Right atrium auricular region (tissue), 2 donors: ENCODE results near the gene MYO1D. TPM values are rescaled to one million over a fixed set of nuclear protein-coding genes. Genes with fewer than 3 reads are reported as not detected.

ENCODE experiments used
- DNase-seq: peaks from one replicate; pipeline ENCODE4 v3.0.0-alpha.2; 2019; ENCODE audit warnings: low spot score
- H3K27ac ChIP-seq, 2 donors: fragments of 200-600 bp; sonication (generic); 1 replicate in 1 of 2; 2 replicates in 1 of 2; pipeline ENCODE4 v1.5.1; 2016 to 2019
- H3K27me3 ChIP-seq, 2 donors: fragments of 200-600 bp; sonication (generic); one replicate each; pipeline versions ENCODE4 v1.5.1 to v1.6.0; 2017 to 2019
- H3K36me3 ChIP-seq: fragments of 200-600 bp; sonication (generic); one replicate; pipeline ENCODE4 v1.5.1; 2016
- H3K4me1 ChIP-seq, 2 donors: fragments of 200-600 bp; sonication (generic); one replicate each; pipeline versions ENCODE4 v1.5.1 to v1.6.0; 2017 to 2019
- H3K4me3 ChIP-seq, 2 donors: fragments of 200-600 bp; sonication (generic); 1 replicate in 1 of 2; 2 replicates in 1 of 2; pipeline ENCODE4 v1.5.1; 2017 to 2019; ENCODE audit warnings: mild to moderate bottlenecking in 1 of 2, moderate library complexity in 1 of 2
- H3K9me3 ChIP-seq, 2 donors: fragments of 200-600 bp; sonication (generic); one replicate each; pipeline ENCODE4 v1.5.1; 2019
- total RNA-seq, 2 donors: library from RNA; depleted of rRNA; stranded (reverse); fragments of >200 nt; gene quantifications; one replicate each; pipeline ENCODE4 v1.1.0, GENCODE V29; 2016
- TF ChIP-seq, protein P1 (sequence below), 2 donors: fragments of 200-600 bp; sonication (generic); IDR thresholded peaks; one replicate each; pipeline ENCODE4 v1.5.1; 2019; ENCODE audit warnings: antibody characterized with exemption in 2 of 2

Gene MYO1D
- total RNA-seq, 2 donors from 2014 or later = 21.9 to 25.1 TPM

DNA sequence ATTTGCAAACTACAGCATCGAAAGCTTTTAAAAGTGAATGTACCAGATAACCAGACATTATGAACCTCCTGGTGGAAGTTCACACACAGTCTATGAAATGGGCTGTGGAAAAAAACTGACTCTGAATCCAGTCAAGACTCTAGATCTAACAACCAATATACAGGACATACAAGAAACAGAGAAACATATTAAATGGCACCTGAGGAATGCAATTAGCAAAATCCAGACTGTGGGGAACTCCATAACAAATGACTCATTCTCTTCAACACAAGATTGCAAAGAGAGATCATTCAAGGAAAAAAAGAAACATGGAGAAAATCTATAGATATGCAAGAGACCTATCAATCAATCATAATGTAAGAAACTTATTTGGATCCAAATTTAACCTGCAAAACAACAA is 119.0 kb downstream of the MYO1D start:
- H3K4me1 ChIP-seq = no peaks in the 10 kb centered on the region
- no peak for DNase-seq
- H3K9me3 ChIP-seq = no peaks in the 10 kb centered on the region
- peaks cover 7% of the 10 kb centered on the region for H3K36me3 ChIP-seq
- H3K27me3 ChIP-seq = no peaks in the 10 kb centered on the region
- TF ChIP-seq, protein P1, sequence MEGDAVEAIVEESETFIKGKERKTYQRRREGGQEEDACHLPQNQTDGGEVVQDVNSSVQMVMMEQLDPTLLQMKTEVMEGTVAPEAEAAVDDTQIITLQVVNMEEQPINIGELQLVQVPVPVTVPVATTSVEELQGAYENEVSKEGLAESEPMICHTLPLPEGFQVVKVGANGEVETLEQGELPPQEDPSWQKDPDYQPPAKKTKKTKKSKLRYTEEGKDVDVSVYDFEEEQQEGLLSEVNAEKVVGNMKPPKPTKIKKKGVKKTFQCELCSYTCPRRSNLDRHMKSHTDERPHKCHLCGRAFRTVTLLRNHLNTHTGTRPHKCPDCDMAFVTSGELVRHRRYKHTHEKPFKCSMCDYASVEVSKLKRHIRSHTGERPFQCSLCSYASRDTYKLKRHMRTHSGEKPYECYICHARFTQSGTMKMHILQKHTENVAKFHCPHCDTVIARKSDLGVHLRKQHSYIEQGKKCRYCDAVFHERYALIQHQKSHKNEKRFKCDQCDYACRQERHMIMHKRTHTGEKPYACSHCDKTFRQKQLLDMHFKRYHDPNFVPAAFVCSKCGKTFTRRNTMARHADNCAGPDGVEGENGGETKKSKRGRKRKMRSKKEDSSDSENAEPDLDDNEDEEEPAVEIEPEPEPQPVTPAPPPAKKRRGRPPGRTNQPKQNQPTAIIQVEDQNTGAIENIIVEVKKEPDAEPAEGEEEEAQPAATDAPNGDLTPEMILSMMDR (IDR thresholded peaks at IDR 0.05) = no peak
- no peak overlapping the region for H3K27ac ChIP-seq
- no peak overlapping the region for H3K4me3 ChIP-seq

DNA sequence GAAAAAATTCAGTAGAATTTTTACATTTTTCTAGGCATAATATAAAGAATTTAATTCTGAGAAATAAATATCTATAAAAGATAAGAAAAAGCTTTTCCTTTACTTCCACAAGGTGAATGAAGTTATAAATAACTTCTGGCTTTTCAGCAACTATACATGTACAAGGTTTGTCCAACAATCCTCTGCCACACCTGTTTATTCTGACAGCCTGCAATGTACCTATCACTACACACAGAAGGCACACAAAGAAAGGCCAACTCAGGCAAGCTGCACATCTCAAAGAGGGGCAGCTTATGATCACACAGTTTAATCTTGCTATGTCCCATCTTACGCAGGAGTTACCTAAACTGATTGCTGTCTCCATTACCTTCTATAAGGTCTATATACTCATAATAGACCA is 120.2 kb downstream of the MYO1D start:
- Histone ChIP-seq H3K9me3 (no peaks in the 10 kb centered on the region), H3K27ac (no peak overlapping the region), H3K27me3 (no peaks in the 10 kb centered on the region), H3K4me1 (no peaks in the 10 kb centered on the region), H3K36me3 (peaks cover 7% of the 10 kb centered on the region), H3K4me3 (no peak overlapping the region)
- TF ChIP-seq, protein P1 (IDR thresholded peaks at IDR 0.05) = no peak
- no peak for DNase-seq

DNA sequence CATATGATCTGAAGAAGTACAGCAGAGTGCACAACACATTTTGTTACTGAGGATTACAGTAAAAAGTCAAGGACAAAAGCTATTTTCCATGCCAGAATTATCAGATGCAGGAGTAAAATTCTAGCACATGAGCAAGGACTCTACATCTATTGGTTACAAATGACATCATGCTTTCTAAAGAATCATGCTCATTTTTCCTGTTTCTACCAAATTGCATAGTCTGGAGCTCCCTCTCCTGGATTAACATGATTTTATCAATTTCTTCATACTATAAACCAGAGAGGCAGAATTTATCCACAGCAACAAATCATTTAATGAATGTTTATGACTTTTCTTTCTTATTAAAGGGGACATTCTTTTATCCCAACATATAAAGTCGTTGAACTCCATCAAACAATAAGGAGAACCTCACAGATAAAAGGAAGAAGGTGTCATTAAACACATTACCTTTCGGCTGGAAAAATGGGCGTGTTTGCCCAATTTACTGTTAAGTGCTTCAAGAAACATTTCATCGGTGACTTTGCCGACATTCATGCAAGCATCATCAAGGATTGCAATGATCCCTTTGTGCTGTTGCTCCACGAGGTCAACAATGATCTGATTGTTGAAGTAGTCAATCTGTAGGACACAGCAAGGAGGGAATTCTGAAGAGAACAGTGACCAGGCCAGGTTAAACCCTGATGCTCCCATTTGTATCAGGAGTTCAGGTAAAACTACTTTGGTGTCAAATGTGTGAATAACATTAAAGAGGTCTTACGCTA is 121.7 kb downstream of the MYO1D start:
- Histone ChIP-seq H3K4me1 (no peaks in the 10 kb centered on the region), H3K36me3 (peaks cover 6% of the 10 kb centered on the region), H3K27ac (no peak overlapping the region), H3K9me3 (no peaks in the 10 kb centered on the region), H3K4me3 (no peak overlapping the region), H3K27me3 (no peaks in the 10 kb centered on the region)
- DNase-seq = no peak
- TF ChIP-seq, protein P1 (IDR thresholded peaks at IDR 0.05) = peak in 1 of 2 donors; percentile 64

DNA sequence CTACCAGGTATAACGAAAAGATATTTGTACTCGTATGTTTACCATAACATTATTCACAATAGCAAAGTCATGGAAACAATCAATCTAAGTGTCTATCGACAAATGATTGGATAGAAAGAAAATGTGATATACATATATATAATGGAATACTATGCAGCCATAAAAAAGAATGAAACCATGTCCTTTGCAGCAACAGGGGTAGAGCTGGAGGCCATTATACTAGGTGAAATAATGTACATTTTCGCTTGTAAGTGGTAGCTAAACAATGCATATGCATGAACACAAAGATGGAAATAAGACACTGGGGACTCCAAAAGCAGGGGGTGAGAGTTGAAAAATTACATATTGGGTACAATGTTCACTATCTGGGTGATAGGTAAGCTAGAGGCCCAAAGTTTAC is 124.0 kb downstream of the MYO1D start:
- H3K36me3 ChIP-seq = no peaks in the 10 kb centered on the region
- H3K4me3 ChIP-seq = no peak overlapping the region
- no peak overlapping the region for H3K27ac ChIP-seq
- H3K27me3 ChIP-seq = no peaks in the 10 kb centered on the region
- H3K9me3 ChIP-seq = no peaks in the 10 kb centered on the region
- no peak for DNase-seq
- TF ChIP-seq, protein P1 (IDR thresholded peaks at IDR 0.05) = no peak
- no peaks in the 10 kb centered on the region for H3K4me1 ChIP-seq

DNA sequence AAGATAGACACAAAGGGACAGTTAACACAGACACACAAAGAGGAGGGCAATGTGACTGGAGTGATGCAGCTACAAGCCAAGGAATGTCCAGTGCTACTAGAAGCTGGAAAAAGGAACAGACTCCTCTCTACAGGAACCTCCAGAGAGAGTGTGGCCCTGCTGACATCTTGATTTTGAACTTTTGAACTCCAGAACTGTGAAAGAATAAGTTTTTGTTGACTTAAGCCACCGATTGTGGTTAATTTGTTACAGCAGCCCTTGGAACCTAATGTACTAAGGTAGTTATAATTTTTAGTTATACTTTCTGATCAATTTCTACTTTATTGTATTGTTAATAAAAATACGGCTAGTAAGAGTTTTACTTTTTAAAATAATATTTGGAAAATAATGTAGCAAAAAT is 129.1 kb downstream of the MYO1D start:
- H3K4me3 ChIP-seq = no peak overlapping the region
- TF ChIP-seq, protein P1 (IDR thresholded peaks at IDR 0.05) = no peak
- no peaks in the 10 kb centered on the region for H3K4me1 ChIP-seq
- H3K27ac ChIP-seq = no peak overlapping the region
- H3K9me3 ChIP-seq = no peaks in the 10 kb centered on the region
- no peak for DNase-seq
- H3K27me3 ChIP-seq = no peaks in the 10 kb centered on the region
- peaks cover 6% of the 10 kb centered on the region for H3K36me3 ChIP-seq

DNA sequence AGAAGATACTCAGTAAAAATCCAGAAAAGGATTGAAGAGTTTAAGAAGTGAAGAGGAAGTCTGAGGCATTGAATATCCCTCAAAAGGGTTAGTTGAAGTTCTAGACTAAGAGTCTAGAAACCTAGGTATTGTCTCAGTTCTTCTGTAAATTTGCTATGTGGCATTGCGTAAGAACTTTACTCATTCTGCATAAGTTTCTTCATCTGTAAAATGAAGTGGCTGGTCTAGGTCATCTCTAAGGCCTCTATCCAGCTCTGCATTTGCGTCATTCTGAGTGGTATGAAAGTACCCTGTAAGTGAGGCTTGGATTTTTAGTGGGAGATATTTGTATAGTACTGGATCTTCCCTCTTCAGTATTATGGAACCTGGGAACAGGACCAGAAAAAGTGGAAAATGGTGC is 130.2 kb downstream of the MYO1D start:
- H3K4me1 ChIP-seq = no peaks in the 10 kb centered on the region
- H3K27me3 ChIP-seq = no peaks in the 10 kb centered on the region
- DNase-seq = no peak
- H3K36me3 ChIP-seq = peaks cover 6% of the 10 kb centered on the region
- TF ChIP-seq, protein P1 (IDR thresholded peaks at IDR 0.05) = no peak
- no peak overlapping the region for H3K27ac ChIP-seq
- H3K9me3 ChIP-seq = no peaks in the 10 kb centered on the region
- H3K4me3 ChIP-seq = no peak overlapping the region
